A549 (cell line): ENCODE measurements around the gene MYO1B.

Experiments
- CTCF ChIP-seq: fragments of >200 bp; sonication (Bioruptor Twin); formaldehyde crosslinking; IDR thresholded peaks from 3 replicates; pipeline ENCODE4 v1.5.1; 2016
- MAFK ChIP-seq: fragments of 450-650 bp; IDR thresholded peaks from 2 replicates; pipeline ENCODE4 v1.6.1; 2014; ENCODE audit not compliant: partially characterized antibody

GRCh38 chr2:191327484-191327883, 82.3 kb downstream of the MYO1B start:
- TF ChIP-seq MAFK (no peak), CTCF (no peak)
